GM10847 (cell line): ENCODE data around the gene TXNDC17.

Source experiments
- POLR2A ChIP-seq: IDR thresholded peaks from 2 replicates; pipeline ENCODE4 v1.6.1; 2011; ENCODE audit not compliant: insufficient read length; ENCODE audit errors: extremely low read depth

Gene TXNDC17

DNA sequence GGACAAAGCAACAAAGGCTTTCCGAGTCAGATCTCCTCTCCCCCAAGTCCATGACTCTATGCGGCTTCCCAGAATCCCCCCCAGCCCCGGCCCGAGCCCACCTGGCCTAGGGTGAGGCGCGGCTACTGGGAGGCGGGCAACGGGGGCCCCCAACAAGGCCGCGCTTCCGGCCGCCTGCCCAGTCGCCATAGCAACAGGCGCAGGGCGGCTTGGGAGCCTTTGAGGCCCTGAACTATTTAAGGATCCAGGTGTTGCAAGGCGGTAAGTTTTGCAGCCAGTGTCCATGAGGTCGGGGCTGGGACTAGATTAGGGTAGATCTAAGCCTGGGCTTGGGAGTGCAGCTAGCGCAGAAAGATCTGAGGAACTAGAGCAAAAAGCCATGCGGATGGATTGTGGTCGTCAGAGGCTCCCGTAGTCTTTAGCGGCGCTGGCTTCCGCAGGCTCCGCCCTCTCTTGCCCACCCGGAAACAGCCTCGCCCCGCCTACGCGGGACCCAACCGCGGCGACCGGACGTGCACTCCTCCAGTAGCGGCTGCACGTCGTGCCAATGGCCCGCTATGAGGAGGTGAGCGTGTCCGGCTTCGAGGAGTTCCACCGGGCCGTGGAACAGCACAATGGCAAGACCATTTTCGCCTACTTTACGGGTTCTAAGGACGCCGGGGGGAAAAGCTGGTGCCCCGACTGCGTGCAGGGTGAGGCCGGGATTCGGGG, at the start of gene TXNDC17, which contains the start of gene KIAA0753:
Gene TXNDC17, plus strand, starts transcription at position 525 of the 711 bp plus-strand sequence. Its CDS starts 23 bp downstream, at position 548.
Gene KIAA0753, minus strand, starts transcription at position 176 of the 711 bp plus-strand sequence. CDS start 5,608 bp downstream, outside the sequence.
- TF ChIP-seq POLR2A = peak; percentile 97

DNA sequence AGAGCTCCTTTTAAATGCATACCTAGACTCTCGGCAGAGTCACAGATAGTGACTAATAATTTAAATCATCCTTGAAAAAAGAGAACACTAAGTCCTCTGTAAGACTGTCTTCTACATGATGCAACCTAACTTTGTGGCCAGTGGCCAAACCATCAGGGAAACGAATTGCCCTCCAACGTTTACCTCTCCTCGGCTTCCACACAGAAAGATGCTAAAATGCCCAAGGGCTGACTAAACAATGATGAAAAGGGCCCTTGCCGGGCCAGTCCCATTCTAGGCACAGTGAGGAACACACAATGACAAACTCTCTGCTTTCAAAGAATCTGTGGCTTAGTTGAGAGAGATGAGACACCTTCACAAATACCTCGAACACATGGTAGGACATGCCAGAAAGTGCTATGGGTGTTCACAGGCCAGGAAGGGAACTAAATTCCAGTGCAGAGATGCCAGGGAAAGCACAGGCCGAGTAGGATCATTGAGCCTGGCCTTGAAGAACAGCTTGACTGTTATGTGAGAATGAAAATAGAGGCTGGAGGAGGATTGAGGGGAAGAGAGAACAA, 49.2 kb upstream of the TXNDC17 start:
- no peak for TF ChIP-seq POLR2A

DNA sequence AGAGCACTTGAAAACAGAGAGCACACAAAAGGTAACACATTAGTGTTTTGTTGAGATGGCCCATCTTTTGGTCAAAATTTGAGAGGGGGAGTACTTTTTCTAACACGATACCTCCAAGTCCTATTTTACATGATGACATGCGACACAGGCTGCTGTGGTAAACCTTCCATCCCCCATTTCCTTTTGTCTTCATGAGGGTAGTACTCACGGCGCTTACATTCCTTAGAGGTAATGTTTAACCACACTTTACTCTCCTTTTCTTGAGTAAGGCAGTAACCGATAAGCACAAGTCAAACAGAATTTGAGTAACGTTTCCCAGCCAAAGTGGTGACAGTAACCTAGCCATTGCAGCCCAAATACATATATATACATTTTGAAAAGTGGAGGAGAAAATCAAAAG, 48.7 kb upstream of the TXNDC17 start:
- TF ChIP-seq POLR2A = no peak

DNA sequence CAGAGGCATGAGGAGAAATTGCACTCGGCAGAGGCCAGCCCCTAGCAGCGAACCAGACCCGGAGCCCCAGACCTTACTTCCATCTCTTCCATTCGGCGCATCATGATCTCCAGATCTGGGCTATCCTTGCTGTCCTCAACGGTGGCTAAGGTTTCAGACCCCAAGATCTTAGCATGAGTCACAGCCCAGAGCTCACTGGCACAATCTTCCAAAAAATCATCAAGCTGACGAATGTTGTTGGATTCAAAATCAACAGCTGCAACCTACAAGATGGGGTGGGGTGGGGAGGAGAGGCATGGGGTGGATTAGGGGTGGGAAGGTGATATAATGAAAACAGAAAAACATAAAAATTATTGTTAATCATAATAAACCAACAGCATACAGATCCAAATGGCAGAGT, 44.8 kb upstream of the TXNDC17 start:
- no peak for TF ChIP-seq POLR2A

DNA sequence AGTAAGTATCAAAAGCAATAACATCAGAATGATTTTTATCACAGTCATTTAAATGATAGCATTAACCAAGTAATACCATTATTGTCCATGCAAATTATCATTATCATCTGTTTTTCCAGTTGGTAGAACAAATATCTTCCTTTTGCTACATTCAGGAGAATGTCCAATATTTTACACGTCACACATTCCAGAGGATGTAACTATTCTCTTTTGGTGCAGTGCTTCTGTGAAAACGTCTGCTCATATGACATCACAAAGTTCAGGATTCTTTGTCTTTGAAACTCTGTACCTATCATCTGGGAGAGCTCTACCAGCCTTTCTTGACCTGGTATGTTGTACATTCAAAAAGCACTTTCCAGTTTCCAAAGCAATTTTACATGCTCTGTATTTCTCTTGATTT, 44.3 kb upstream of the TXNDC17 start:
- no peak for TF ChIP-seq POLR2A

DNA sequence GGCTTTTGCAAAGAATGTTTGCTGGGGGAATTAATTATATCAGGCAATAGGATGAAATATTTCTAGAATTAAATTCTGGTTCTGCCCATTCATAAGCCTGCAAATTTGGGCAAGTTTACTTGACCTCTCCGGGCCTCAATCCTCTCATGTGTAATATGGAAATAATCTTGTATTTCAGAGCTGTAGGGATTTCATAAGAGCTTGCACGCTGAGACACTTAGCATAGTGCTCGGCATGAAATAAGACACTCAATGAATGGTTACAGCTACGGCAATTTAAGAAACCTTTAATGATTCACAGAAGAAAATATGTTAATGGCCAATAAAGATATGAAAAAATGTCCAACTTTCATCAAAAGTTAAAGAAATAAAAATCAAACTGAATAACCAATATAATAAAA, 43.9 kb upstream of the TXNDC17 start:
- no peak for TF ChIP-seq POLR2A

DNA sequence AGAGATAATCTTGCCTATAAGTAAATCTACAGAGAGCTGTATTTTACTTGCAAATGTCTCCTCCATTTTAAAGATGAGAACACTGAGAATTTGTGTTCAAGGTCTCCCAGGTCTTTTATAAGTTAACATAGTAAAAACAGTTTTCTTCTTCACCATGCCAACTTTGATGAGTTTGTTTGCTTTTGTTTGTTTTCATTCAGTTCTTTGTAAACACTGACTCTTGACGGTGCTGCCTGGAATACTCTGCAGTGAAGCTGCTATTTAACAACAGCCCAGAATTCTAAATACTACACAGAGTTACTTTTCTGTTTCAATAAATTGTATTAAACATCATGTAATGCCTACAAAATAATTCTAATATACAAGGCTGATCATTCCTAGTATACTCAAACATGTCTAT, 43.1 kb upstream of the TXNDC17 start:
- no peak for TF ChIP-seq POLR2A

DNA sequence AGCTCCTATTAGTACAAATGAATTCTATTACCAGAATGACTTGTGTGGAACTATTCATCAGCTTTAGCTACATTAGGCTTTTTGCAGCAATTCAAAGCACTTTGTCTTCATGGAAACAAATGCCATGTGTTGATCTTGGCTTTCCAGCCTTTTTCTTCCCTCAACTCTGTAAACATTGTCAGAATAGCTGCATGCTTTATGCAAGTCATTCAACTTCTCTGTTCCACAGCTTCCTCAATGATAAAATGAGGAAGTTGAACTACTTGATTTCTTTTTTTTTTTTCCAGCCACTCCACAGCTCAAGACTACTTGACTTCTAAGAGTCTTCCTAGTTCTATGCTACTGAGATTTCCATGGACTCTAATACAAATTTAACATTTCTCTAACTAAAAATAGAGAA, 41.5 kb upstream of the TXNDC17 start:
- TF ChIP-seq POLR2A = no peak

DNA sequence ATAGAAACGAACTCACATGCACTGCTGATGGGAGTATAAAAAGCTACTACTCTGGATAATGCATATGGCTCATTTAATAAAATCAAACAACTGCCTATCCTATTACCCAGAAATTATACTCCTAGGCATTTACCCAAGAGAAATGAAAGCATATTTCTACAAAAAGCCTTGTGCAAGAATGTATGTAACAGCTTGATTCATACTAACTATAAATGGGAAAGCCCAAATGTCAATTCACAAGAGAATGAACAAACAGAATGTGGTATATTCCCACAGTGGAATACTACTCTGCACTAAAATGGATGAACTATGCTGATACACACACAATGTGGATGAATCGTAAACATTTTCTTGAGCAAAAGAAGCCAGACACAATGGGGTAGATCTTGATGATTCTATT, 38.7 kb upstream of the TXNDC17 start:
- no peak for TF ChIP-seq POLR2A

DNA sequence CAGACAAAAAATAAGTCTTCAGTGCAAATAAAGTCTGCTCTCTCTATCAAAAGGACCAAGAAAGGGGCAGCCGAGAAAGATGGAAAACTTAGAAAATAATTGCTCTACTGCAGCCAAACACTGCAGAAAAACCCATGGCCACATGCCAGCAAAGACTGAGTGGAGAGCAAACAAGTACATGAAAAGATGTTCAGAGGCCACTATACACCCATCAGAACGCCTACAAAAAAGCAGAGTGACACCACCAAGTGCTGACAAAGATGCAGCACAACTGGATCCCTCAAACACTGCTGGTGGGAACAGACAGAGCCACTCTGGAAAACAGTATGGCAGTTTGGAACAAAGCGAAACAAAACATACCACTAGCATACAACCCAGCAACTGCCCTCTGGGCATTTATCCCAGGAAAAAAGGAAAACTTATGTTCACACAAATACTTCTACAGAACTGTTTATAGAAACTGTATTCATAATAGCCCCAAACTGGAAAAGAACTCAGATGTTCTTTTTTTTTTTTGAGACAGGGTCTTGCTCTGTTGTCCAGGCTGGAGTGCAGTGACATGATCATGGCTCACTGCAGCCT, 37.0 kb upstream of the TXNDC17 start:
- TF ChIP-seq POLR2A = no peak

DNA sequence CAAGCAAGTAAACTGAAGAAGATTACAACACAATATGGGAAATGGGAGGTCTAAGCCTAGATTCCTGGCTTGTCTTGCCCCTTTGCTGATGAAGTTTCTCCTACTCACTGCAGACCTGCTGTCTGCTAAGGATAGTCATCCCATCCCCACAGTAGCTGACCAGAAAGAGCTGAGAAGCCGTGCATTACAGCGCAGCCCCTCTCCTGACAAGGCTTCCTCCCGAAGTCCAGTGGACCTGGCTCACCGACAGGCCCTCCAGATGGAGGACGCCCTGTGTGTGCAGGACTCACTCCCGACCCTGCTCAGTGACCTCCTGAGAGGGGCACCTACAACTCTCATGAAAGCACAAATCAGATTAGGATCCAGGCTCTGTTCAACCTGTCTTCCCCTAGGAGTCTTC, 35.7 kb upstream of the TXNDC17 start:
- no peak for TF ChIP-seq POLR2A

DNA sequence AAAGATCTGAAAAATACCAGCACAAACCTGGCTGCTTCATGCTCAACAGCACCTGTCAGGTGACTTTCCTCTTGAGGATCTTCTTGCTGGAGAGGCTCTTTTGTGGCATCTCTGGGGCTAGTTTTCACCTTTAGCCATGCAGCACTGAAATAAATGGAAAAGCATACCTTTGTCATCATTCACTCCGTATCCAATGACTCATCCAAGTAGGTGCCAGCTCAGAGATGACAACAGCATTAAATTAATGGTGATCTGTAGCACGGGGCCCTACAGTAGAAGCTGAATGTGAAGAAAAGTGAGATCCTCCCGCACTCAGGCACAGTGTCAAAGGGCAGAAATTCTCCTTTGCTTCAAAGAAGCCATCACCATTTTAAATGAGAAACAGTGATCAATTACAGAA, 32.5 kb upstream of the TXNDC17 start:
- TF ChIP-seq POLR2A = no peak

DNA sequence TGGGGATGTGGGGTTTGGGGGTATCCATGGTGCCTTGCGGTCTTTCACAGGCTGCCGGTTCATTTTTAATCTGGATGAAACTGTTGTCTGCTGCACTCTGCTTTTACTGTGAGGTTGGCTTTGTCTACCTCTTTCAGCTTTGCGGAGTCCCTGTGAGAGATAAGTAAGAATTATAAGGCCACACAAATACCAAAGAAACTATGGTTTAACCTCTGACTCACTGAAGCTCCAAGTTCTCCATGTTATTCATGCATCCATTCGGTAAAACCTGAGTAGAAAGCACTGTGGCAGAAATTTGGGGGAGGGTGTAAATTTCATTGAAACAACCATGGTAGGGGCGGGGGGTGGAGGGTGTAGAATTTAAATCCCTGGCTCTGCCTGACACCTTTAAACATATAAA, 30.8 kb upstream of the TXNDC17 start:
- no peak for TF ChIP-seq POLR2A

DNA sequence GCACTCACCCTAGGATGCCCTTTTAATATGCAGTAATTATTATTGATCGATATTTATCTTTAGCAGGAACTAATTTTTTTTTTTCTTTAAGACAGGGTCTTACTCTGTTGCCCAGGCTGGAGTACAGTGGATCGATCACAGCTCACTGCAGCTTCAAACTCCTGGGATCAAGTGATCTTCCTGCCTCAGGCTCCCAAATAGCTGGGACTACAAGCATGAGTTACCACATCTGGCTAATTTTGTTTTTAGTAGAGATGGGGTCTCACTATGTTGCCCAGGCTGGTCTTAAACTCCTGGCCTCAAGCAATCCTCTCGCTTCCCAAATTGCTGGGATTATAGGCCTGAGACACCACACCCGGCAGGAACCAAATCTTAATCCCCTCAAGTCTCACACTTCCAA, 29.6 kb upstream of the TXNDC17 start:
- no peak for TF ChIP-seq POLR2A

DNA sequence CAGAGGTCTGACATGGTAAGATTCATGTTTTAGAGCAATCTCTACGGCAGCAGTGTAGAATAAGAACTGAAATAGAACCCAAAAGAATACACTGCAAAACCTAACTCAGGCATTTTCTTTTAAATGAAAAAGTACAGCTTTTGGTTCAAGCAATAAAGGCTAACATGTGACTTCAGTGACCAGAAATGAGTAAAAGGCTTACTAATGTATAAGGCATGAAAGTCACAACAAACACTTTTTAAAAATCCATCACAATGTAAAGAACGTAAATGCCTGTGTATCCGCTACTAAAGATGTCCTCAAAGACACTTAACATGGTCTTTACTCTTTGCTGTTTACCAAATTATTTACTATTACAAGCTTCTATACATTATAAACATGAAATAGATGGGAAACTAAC, 16.9 kb upstream of the TXNDC17 start:
- TF ChIP-seq POLR2A = no peak

DNA sequence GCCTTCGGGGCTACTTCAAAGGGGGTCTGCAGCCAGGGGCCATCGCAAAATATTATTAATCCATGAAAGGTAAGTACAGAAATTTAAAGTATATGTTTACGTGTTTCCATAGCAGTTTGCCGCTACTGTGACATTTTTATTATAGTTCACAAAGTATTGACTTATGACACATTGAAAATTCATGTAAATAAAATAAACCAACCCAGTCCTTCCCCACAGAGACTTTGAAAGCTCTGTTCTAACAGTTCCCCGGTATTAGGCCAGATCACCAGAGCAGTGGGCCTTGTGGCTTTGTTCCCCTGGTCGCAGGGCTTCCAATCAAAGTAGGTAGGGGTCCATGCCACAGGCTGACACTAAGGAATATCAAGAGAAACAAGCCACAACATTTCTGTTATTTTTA, 14.2 kb upstream of the TXNDC17 start:
- no peak for TF ChIP-seq POLR2A

DNA sequence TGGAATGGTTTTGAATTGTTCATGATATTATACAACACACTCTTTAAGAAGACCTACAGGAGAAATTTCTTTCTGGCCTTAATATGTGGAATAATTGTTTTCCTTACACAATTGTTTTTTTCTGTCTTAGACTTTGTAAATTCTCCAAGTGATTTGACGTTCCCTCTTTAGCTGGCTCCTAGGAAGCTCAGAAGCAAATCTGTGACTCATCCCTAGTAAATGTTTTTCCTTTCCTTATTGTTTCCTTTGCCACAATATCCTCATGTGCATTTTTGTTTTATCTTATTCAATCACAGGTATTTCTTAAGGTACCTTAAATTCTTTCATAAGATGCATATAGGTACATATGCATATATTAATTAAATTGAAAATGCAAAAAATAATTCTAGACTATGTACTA, 13.8 kb upstream of the TXNDC17 start:
- no peak for TF ChIP-seq POLR2A

DNA sequence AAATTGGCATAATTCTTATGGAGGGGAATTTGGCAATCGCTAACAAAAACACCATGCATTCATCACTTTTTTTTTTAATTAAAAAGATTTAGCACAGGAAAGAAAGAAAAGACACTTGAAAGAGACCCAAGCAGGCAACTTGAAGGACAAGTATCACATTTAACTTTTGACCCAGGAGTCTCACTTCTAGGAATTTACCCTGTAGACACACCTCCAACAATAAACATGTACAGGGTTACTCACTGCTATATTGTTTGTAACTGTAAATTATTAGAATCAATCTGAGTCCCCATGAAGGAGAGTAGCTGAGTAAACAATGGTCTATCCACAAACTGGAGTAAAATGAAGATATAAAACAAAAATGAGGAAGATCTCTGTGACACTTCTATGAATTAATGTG, 10.5 kb upstream of the TXNDC17 start:
- no peak for TF ChIP-seq POLR2A
